Psoas muscle (tissue), 8 donors: ENCODE results near the gene DEFB123. TPM values are rescaled to one million over a fixed set of nuclear protein-coding genes. Genes with fewer than 3 reads are reported as not detected.

Experiments used
- ATAC-seq, 4 donors: fragments of 200-7000 bp; cut with Tn5 transposase; one replicate each; pipeline ENCODE4 v1.9.1; 2020; ENCODE audit warnings: moderate library complexity in 3 of 4, mild to moderate bottlenecking in 2 of 4
- DNase-seq, 2 donors: peaks; one replicate each; pipeline ENCODE4 v3.0.0-alpha.2; 2020
- H3K27ac ChIP-seq: fragments of 200-600 bp; one replicate; pipeline ENCODE4 v1.8.0; 2022
- H3K27me3 ChIP-seq, 3 donors: fragments of 200-600 bp in 1 of 3; one replicate each; pipeline versions ENCODE4 v1.6.1 to v1.8.0; 2013 to 2022; ENCODE audit warnings: low read length in 2 of 3, mild to moderate bottlenecking in 2 of 3, moderate library complexity in 1 of 3; ENCODE audit not compliant: insufficient read depth in 3 of 3
- H3K36me3 ChIP-seq, 2 donors: fragments of 200-600 bp in 1 of 2; one replicate each; pipeline versions ENCODE4 v1.6.1 to v1.8.0; 2013 to 2022; ENCODE audit warnings: low read depth in 1 of 2, mild to moderate bottlenecking in 1 of 2, moderate library complexity in 1 of 2; ENCODE audit not compliant: insufficient read depth in 1 of 2
- H3K4me1 ChIP-seq: fragments of 200-600 bp; one replicate; pipeline ENCODE4 v1.8.0; 2022
- H3K4me3 ChIP-seq: fragments of 200-600 bp; one replicate; pipeline ENCODE4 v1.8.0; 2022; ENCODE audit warnings: mild to moderate bottlenecking
- H3K9me3 ChIP-seq: fragments of 200-600 bp; one replicate; pipeline ENCODE4 v1.8.0; 2022
- CTCF ChIP-seq: fragments of 200-600 bp; IDR thresholded peaks from one replicate; pipeline ENCODE4 v1.8.0; 2022; ENCODE audit warnings: antibody characterized with exemption
- WGBS, 3 donors: extraction: QIAGEN DNeasy Blood & Tissue Kit; methylation state at CpG; one replicate each; pipeline versions ENCODE4 v1.1.6 to v1.1.7; 2013; 5-methylcytosine and 5-hydroxymethylcytosine counted together
- intact Hi-C, 2 donors: fragments of 100-400 bp; cut with DNase I; formaldehyde crosslinking; loops; one replicate each; pipeline versions ENCODE4 v1.11.0 to v1.14.2; 2022
- polyA plus RNA-seq, 3 donors: library from polyadenylated mRNA; stranded (reverse); fragments of 200-250 nt; gene quantifications; one replicate each; pipeline ENCODE4 v1.2.3, GENCODE V29; 2013
- total RNA-seq, 4 donors: library from RNA; stranded (reverse); fragmentation: NEBNext Ultra II Directional in 2 of 4; extraction: Animal tissue kit (Norgen Biotek cat#: 25700) in 2 of 4; gene quantifications; one replicate each; pipeline versions ENCODE4 v1.2.1 to v1.2.4, GENCODE V29; 2021 to 2023
- donor health status: healthy with polysubstance abuse.
- donor health status: DM: no; HTN: no; CAD: no; lungs with moderate emphysema.
- donor health status: Bipolar disorder and iron deficiency.
- donor health status: healthy.
- donor health status: DM: yes; HTN: yes; CAD: no.
- donor health status: DM: no; HTN: no; CAD: no.
- donor health status: DM: no; HTN: no; CAD: no.
- donor health status: DM: yes; HTN: yes; CAD: no.

DEFB123 gene
- total and polyA plus RNA-seq, 7 donors, result not detected

DNA sequence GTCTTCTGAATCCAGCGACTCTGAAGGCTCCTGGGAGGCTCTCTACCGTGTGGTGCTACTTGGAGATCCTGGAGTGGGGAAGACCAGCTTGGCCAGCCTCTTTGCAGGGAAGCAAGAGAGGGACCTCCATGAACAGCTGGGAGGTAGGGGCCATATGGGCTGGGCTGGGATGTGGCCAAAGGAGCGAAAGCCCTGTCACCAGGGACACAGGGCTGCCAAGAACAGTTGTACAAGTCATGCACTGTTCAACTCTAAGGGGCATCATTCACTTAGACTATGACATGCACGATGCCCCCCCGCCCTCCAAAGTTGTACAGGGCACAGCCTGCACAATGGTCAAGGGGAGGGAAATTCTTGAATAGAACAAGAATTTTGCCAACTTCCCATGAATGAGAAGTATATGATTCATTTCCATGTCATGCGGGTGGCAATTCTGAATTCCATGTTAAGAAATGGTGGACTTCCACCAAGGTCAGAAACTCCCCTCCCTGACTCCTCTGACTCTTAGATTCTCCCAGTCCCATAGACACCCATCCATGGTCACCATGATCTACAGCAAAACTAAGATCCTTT lies 36.3 kb downstream of the DEFB123 start:
- Histone ChIP-seq H3K4me1 (no peaks in the 10 kb centered on the region), H3K36me3 (no peaks in the 10 kb centered on the region), H3K9me3 (no peaks in the 10 kb centered on the region), H3K27ac (no peak overlapping the region), H3K27me3 (peaks cover 0 to 18% (median 7%) of the 10 kb centered on the region in 3 donors), H3K4me3 (peak overlapping the region; percentile 55)
- ATAC-seq (no peak), DNase-seq (no peak)
- intact Hi-C loops, result no loop called here
- WGBS, 3 donors, result 52 to 54% (median 54%) methylated on average over 6 of the region's 6 CpGs
- no peak for TF ChIP-seq CTCF

DNA sequence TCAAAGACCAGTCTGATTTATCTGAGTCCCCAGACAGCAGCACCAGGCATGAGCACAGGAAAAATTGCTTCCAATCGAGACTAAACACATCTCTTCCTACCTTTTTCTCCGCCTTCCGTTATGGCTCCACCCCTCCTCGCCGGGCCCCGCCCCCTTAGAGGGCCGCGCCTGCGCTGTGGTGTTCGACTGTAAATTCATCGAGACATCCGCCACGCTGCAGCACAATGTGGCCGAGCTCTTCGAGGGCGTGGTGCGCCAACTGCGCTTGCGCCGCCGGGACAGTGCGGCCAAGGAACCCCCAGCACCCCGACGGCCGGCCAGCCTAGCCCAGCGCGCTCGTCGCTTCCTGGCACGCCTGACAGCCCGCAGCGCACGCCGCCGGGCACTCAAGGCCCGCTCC lies 43.6 kb downstream of the DEFB123 start:
- ATAC-seq (no peak), DNase-seq (peak; percentile 28 to 63)
- Histone ChIP-seq H3K9me3 (no peaks in the 10 kb centered on the region), H3K4me3 (no peak overlapping the region), H3K36me3 (no peaks in the 10 kb centered on the region), H3K27me3 (peaks cover 0 to 29% (median 0%) of the 10 kb centered on the region in 3 donors), H3K4me1 (no peaks in the 10 kb centered on the region), H3K27ac (no peak overlapping the region)
- 31 to 45% (median 33%) methylated on average over 36 of the region's 36 CpGs for WGBS, 3 donors
- intact Hi-C loops, result no loop called here
- TF ChIP-seq CTCF, result no peak

DNA sequence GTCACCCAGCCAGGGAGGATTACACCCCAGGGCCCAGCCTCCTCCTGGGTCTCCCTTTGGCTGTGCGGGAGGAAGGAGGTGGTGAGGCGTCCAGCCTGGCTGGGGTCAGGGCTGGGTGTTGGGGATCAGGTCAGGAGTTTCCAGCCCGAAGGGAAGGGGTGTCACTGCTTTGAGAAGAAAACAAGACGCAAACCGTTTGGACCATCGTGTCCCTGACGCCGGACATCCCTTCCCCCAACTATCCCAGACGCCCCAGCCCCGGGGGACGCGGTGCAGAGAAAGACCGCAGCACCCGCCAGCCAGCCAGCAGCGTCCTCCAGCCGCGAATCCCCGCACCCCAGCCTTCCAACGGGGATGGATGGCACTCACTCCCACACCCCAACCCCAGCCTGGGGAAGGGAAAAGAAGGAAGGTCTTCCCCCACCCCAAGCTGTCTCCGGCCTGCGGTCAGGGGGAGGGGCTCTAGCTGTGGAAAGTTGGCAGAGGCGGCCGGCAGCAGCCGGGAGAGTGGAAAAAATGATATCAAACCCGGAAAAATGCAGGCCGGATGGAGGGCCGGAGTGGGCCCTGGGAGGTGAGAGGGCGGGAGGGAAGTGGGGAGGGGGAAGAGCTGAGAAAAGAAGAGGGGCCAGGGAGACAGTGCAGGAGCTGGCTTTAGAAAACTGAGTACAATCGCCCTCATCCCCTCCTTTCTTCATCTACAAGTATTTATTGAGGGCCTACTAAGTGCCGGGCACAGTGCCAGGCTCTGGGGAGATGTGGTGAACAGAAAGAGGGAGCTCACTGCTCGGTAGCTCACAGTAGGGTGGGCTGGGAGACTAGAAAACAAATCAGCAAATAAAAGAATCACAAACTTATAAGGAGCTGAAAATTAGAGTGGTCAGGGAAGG lies 45.3 kb downstream of the DEFB123 start:
- TF ChIP-seq CTCF, result no peak
- intact Hi-C loops, result no loop called here
- DNase-seq (peak; percentile 67 to 76), ATAC-seq (peak; percentile 32 to 59 (median 48))
- H3K4me1 ChIP-seq, result no peaks in the 10 kb centered on the region
- H3K27ac ChIP-seq, result peak overlapping the region; percentile 42
- peak overlapping the region; percentile 22 for H3K4me3 ChIP-seq
- H3K36me3 ChIP-seq, result no peaks in the 10 kb centered on the region
- H3K27me3 ChIP-seq, result peaks cover 0 to 29% (median 0%) of the 10 kb centered on the region in 3 donors
- H3K9me3 ChIP-seq, result no peaks in the 10 kb centered on the region
- WGBS, 3 donors, result 7 to 11% (median 7%) methylated on average over 31 of the region's 31 CpGs

GRCh38 chr20:31488115-31488514 lies 47.7 kb downstream of the DEFB123 start:
- no peaks in the 10 kb centered on the region for H3K4me1 ChIP-seq
- no peak for ATAC-seq
- H3K27ac ChIP-seq, result no peak overlapping the region
- no peaks in the 10 kb centered on the region for H3K36me3 ChIP-seq
- H3K9me3 ChIP-seq, result no peaks in the 10 kb centered on the region
- no peak for DNase-seq
- intact Hi-C loops, result no loop called here
- H3K4me3 ChIP-seq, result no peak overlapping the region
- peaks cover 0 to 23% (median 2%) of the 10 kb centered on the region in 3 donors for H3K27me3 ChIP-seq
- WGBS, 3 donors, result 51 to 58% (median 53%) methylated on average over 2 of the region's 2 CpGs
- no peak for TF ChIP-seq CTCF
